HG02588 (cell line): ENCODE measurements around the gene BRCA2.

Experiments
- ATAC-seq: cut with Tn5 transposase; IDR thresholded peaks from one replicate; pipeline ENCODE4 v1.9.1; 2021; ENCODE audit warnings: mild to moderate bottlenecking, moderate library complexity; ENCODE audit not compliant: unreplicated experiment

BRCA2 gene

GRCh38 chr13:32378012-32378411 lies 62.7 kb downstream of the BRCA2 start:
- ATAC-seq = no peak

- no peak for ATAC-seq
These were observed 66.2 kb downstream of the BRCA2 start for GRCh38 chr13:32381539-32381938.

GRCh38 chr13:32383836-32384618 lies 68.7 kb downstream of the BRCA2 start:
- no peak for ATAC-seq

GRCh38 chr13:32384702-32385101 lies 69.4 kb downstream of the BRCA2 start:
- no peak for ATAC-seq

GRCh38 chr13:32385410-32385809 lies 70.1 kb downstream of the BRCA2 start:
- no peak for ATAC-seq

- ATAC-seq = no peak
These were observed 74.7 kb downstream of the BRCA2 start for GRCh38 chr13:32390048-32390447.

- ATAC-seq = no peak
These were observed 75.2 kb downstream of the BRCA2 start for GRCh38 chr13:32390484-32390883.

GRCh38 chr13:32391101-32391619 lies 75.9 kb downstream of the BRCA2 start:
- no peak for ATAC-seq

- no peak for ATAC-seq
These were observed 87.8 kb downstream of the BRCA2 start for GRCh38 chr13:32403108-32403507.

GRCh38 chr13:32407854-32408253 lies 92.5 kb downstream of the BRCA2 start:
- ATAC-seq = no peak

GRCh38 chr13:32408296-32409000 lies 93.1 kb downstream of the BRCA2 start:
- ATAC-seq = no peak

GRCh38 chr13:32409001-32409313 lies 93.6 kb downstream of the BRCA2 start:
- no peak for ATAC-seq

GRCh38 chr13:32409561-32410421 lies 94.5 kb downstream of the BRCA2 start:
- ATAC-seq = no peak

GRCh38 chr13:32413284-32413683 lies 98.0 kb downstream of the BRCA2 start:
- ATAC-seq = no peak

- no peak for ATAC-seq
These were observed 99.3 kb downstream of the BRCA2 start for GRCh38 chr13:32414580-32414979.

- no peak for ATAC-seq
These were observed 99.7 kb downstream of the BRCA2 start for GRCh38 chr13:32415019-32415418.

GRCh38 chr13:32417995-32418394 lies 102.7 kb downstream of the BRCA2 start:
- no peak for ATAC-seq

GRCh38 chr13:32419862-32420261 lies 104.6 kb downstream of the BRCA2 start:
- ATAC-seq = no peak

GRCh38 chr13:32423592-32423991 lies 108.3 kb downstream of the BRCA2 start:
- no peak for ATAC-seq

GRCh38 chr13:32425158-32425557 lies 109.8 kb downstream of the BRCA2 start:
- no peak for ATAC-seq
